Left renal pelvis (tissue), 4 donors: ENCODE data around the gene AP5B1. TPM values are rescaled to one million over a fixed set of nuclear protein-coding genes. Genes with fewer than 3 reads are reported as not detected.
"Not testable (repeated sequence)": the region's sequence is repeated elsewhere in the genome, so short reads cannot be mapped to it uniquely, and the experiment has no call there.

Source experiments
- DNase-seq, 4 donors: peaks; one replicate each; pipeline ENCODE4 v3.0.0-alpha.2; 2013; ENCODE audit warnings: low read depth in 4 of 4, low spot score in 3 of 4
- polyA plus RNA-seq, 4 donors: library from polyadenylated mRNA; unstranded; fragments of 120-200 nt; gene quantifications; one replicate each; pipeline ENCODE4 v1.2.1, GENCODE V29; 2013; ENCODE audit not compliant: insufficient read length in 4 of 4

Gene AP5B1
- polyA plus RNA-seq, 4 donors, result 2.7 to 9.7 (median 6.0) TPM

GRCh38 chr11:65773784-65774411 is 6.9 kb downstream of the AP5B1 start:
- no peak for DNase-seq

- no peak for DNase-seq
These were observed 9.1 kb downstream of the AP5B1 start for GRCh38 chr11:65771589-65772112.

GRCh38 chr11:65770951-65771567 is 9.7 kb downstream of the AP5B1 start:
- no peak for DNase-seq

- DNase-seq, result not testable (repeated sequence)
These were observed 13.0 kb downstream of the AP5B1 start for GRCh38 chr11:65767806-65768205.

GRCh38 chr11:65767406-65767805 is 13.4 kb downstream of the AP5B1 start:
- DNase-seq, result no peak

GRCh38 chr11:65766535-65766934 is 14.2 kb downstream of the AP5B1 start:
- no peak for DNase-seq

GRCh38 chr11:65764434-65764833 is 16.3 kb downstream of the AP5B1 start:
- DNase-seq, result no peak

GRCh38 chr11:65762816-65763215 is 18.0 kb downstream of the AP5B1 start:
- DNase-seq, result not testable (repeated sequence)

GRCh38 chr11:65762169-65762568 is 18.6 kb downstream of the AP5B1 start:
- DNase-seq, result not testable (repeated sequence)

- no peak for DNase-seq
These were observed 35.7 kb downstream of the AP5B1 start for GRCh38 chr11:65745049-65745448.

- no peak for DNase-seq
These were observed 36.1 kb downstream of the AP5B1 start for GRCh38 chr11:65744699-65745042.

GRCh38 chr11:65744026-65744698 is 36.6 kb downstream of the AP5B1 start:
- no peak for DNase-seq

GRCh38 chr11:65743681-65744025 is 37.1 kb downstream of the AP5B1 start:
- DNase-seq, result no peak

GRCh38 chr11:65742353-65742752 is 38.4 kb downstream of the AP5B1 start:
- DNase-seq, result no peak

- no peak for DNase-seq
These were observed 39.6 kb downstream of the AP5B1 start for GRCh38 chr11:65741185-65741584.

GRCh38 chr11:65739022-65739421 is 41.8 kb downstream of the AP5B1 start:
- no peak for DNase-seq

- DNase-seq, result no peak
These were observed 44.0 kb downstream of the AP5B1 start for GRCh38 chr11:65736810-65737209.

GRCh38 chr11:65735111-65735510 is 45.7 kb downstream of the AP5B1 start:
- DNase-seq, result not testable (repeated sequence)

- no peak for DNase-seq
These were observed 50.3 kb downstream of the AP5B1 start for GRCh38 chr11:65730461-65730860.

GRCh38 chr11:65727865-65728264 is 52.9 kb downstream of the AP5B1 start:
- no peak for DNase-seq

GRCh38 chr11:65726660-65727059 is 54.1 kb downstream of the AP5B1 start:
- no peak for DNase-seq
